SKM-1 (cell line): ENCODE results near the gene CCSER1.

Experiments used
- DNase-seq: peaks from one replicate; lab custom pipeline; 2025; ENCODE audit not compliant: unreplicated experiment; lab: John Stamatoyannopoulos, UW

CCSER1 gene

DNA sequence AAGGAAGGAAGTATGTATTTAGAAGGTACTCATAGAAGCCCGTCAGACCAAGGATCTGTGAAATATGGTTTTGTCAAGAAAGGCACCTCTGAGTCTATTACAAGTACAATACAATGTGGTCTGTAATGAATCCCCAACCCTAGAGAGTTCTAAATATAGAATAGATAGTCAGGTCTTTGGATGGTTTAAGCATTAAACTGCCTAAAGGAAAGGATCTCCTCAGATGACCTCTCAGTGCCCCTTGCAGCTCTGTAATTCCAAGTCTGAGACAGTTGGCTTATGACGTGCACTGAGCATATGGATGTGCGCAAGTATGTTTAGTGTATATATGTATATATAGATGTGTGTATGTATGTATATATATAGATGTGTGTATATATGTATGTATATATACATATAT lies 62.0 kb downstream of the CCSER1 start:
- no peak for DNase-seq

DNA sequence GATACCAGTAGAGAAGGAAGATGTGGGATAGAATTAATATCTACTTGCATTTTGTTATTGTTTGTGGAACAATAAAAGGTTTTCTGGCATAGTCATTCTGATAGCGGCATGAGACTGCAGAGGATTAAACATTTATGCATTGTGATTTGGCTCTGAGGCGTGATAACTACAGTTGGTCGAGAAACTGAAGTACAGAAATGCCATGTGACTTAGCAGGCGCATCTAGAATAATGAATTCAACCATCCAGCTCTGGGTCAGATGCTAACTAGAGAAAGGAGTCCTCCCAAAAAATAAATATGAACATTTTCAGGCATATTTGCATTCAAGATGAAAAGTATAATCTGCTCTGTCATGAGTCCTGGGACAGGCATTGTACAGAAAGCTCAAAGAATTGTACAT lies 62.8 kb downstream of the CCSER1 start:
- no peak for DNase-seq

DNA sequence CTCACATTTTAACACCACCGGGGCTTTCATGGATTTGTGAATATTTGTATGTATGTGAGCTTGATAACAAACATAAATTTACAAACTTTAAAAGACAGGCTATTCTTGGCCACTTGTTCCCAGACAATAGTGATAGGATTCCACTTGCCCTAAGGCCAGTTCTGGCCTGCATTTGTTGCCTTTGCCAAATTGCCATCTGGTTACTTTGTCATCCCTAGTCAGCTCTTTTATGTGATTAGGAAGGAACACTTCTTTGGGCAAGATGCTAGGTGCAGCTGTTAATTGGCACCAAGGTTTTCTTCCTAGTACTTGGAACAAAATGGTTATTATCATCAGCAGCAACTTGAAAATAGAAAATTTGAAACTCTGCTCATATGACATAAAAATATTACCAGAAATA lies 63.3 kb downstream of the CCSER1 start:
- DNase-seq: no peak

GRCh38 chr4:90198086-90198847 lies 71.1 kb downstream of the CCSER1 start:
- no peak for DNase-seq

DNA sequence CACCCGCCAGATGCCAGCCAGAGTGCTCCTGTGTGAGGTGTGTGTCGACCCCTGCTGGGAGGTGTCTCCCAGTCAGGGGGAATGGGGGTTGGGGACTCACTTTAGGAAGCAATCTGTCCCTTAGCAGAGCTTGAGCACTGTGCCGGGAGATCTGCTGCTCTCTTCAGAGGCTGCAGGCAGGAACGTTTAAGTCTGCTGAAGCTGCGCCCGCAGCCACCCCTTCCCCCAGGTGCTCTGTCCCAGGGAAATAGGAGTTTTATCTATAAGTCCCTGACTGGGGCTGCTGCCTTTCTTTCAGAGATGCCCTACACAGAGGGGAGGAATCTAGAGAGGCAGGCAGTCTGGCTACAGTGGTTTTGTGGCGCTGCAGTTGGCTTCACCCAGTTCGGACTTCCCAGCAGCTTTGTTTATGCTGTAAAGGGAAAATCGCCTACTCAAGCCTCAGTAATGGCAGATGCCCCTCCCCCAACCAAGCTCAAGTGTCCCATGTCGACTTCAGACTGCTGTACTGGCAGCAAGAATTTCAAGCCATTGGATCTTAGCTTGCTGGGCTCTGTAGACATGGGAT lies 80.8 kb downstream of the CCSER1 start:
- DNase-seq: no peak

DNA sequence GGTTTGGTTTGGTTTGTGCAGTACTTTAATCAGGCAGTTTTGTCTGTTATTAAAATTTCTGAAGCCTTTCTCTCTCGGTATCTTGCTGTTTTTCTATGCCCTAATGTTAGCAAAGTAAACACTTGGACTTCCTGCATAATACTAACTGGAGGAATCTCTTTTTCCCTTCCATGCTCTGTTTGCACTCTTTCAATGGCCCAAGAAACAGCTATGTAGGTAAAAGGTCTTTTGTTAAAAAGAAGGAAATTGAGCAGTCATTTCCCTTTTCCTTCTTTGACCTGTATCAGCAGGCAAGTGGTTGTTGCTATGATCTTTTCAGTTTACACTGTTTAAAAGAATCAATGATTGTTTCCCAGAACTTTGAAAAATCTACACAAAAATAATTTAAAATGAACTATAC lies 82.7 kb downstream of the CCSER1 start:
- no peak for DNase-seq

- no peak for DNase-seq
Measured at GRCh38 chr4:90211174-90211573, 84.0 kb downstream of the CCSER1 start.

GRCh38 chr4:90215286-90215685 lies 88.1 kb downstream of the CCSER1 start:
- DNase-seq: no peak

DNA sequence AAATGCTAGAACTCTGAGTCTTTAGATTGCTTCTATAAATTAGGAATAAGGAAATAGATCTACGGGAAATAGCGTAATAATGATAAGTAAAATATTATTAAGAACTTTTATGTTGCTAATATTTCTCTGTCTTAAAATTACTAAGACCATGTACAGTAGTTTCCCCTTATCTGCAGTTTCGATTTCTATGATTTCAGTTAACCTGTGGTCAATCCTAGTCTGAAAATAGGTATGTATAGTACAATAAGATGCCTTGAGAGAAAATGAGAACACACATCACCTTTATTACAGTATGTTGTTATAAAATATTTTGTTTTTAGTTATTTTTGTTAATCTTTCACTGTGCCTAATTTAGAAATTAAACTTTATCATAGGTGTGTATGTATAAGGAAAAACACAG lies 92.6 kb downstream of the CCSER1 start:
- DNase-seq: no peak

DNA sequence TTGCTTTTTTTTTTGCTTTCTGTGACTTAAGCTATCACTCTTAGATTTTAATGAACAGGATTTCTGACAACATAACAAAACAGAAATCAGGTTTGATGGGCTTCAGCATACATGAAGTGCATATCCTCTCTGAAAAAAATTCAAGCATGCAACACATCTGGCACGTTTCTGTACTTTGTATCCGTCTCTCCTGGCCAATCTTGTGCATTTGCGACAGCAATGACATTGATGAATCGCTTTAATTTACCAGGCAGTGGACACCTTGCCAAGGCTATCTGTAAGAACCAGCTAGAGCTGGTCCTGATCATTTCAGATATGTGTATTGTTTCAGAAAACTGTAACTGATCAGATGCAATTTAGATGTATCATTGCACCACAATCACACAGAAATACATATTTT lies 93.3 kb downstream of the CCSER1 start:
- DNase-seq: no peak

GRCh38 chr4:90226734-90227133 lies 99.5 kb downstream of the CCSER1 start:
- no peak for DNase-seq

GRCh38 chr4:90227177-90227576 lies 100.0 kb downstream of the CCSER1 start:
- DNase-seq: no peak

- DNase-seq: no peak
Measured at GRCh38 chr4:90234916-90235547, 107.8 kb downstream of the CCSER1 start.

DNA sequence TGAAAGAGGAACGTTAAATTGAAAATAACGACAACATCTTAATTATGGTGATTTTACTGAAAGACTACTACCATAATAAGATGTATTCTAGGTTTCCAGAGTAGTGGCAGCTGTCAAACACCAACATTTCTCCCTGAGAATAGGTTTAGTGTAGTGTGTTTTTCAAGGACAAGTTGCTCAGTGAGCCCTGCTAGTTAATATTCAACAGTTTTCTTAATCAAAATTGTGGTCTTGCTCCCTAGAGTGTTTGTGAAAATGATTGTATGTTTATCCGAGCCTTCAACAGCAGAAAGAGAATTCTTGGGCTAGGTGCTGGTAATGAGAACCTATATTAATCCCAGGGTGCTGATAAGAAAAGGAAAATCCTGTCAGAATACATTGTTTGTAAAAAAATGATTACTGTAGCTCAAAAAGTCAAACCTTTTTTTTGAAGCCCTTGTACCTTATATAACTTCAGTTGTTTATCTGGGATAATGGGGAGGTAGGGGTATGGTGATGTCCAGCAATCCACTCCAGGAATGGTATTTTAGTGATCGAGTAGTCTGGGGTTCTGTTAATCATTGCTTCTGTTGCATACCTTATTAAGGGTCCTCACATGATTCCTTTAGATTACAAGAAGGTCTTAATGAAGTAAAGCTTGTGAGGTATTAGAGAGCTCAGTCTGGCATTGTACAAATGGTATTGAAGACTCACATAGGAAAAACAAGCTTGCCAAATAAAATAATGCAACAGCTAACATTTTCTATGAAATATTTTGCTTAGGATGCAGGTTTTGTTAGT lies 110.7 kb downstream of the CCSER1 start:
- DNase-seq: no peak

DNA sequence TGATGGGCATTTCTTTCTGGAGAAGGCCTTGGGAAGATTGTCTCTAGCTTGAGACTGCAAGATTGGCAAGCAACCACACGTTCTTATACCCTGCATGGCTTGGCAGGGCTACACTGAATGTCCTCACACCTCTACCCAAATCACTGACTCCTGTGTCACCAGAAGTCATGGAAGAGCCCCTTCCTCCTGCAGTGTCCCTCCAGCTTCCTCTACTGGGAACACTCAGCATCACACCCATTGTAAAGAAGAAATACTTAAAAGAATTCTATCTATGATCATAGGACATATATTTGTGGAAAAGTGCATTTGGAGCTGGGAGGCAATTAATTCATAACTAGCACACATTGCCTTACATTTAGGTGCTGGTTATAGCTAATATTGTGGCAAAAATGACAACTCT lies 113.1 kb downstream of the CCSER1 start:
- DNase-seq: no peak

- no peak for DNase-seq
Measured at GRCh38 chr4:90241008-90241407, 113.8 kb downstream of the CCSER1 start.

DNA sequence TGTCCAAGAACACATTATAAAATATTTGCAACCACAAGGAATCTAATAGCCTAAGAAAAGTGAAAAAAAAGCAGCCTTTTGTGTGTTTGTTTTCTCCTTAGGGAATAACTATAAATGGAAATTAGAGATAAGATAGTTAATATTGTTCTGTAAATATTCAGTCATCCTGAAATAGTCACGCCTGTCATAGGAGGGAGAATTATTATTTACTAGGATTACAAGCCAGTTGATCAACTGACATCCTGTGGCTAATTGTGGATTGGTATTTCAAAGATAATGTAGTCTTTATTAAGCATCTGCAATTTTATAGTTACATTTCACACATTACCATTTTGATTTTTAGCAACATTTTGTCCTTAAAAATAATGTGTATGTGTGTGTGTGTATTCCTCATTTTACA lies 118.6 kb downstream of the CCSER1 start:
- no peak for DNase-seq

DNA sequence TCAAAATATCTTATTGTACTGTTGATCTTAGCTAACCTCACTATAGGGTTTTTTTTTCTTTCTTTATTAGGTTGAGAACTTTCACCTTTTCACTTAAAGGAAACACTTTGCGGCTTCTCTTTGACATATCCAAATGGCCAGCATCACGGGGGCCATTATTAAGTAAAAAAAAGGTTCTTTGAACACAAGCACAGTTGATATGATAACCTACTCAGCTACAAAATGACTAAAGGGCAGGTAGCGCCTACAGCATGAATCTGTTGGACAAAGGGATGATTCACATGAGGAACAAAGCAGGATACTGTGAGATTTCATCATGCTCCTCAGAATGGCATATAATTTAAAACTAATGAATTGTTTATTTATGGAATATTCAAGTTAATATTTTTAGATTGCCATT lies 119.6 kb downstream of the CCSER1 start:
- no peak for DNase-seq

- DNase-seq: no peak
Measured at GRCh38 chr4:90254357-90254756, 127.2 kb downstream of the CCSER1 start.

GRCh38 chr4:90274175-90274574 lies 147.0 kb downstream of the CCSER1 start:
- no peak for DNase-seq

DNA sequence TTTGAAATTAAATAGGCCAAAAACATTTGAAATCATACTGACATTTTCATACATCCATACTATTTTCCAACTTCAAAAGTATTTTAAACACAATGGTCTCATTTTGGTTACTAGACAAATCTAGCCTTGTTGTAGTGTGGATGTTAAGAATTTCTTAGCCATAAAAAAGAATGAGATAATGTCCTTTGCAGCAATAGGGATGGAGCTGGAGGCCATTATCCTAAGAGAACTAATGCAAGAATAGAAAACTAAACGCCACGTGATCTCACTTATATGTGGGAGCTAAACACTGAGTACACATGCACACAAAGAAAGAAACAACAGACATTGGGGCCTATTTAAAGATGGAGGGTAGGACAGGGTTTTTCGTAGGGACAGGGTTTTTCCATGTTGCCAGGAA lies 153.8 kb downstream of the CCSER1 start:
- DNase-seq: no peak
